GM19452 (cell line): ENCODE measurements around the gene ZNF614.
"Not testable (repeated sequence)": the region's sequence is repeated elsewhere in the genome, so short reads cannot be mapped to it uniquely, and the experiment has no call there.

ENCODE experiments used
- ATAC-seq: cut with Tn5 transposase; IDR thresholded peaks from one replicate; pipeline ENCODE4 v1.9.1; 2021; ENCODE audit not compliant: unreplicated experiment

Gene ZNF614

DNA sequence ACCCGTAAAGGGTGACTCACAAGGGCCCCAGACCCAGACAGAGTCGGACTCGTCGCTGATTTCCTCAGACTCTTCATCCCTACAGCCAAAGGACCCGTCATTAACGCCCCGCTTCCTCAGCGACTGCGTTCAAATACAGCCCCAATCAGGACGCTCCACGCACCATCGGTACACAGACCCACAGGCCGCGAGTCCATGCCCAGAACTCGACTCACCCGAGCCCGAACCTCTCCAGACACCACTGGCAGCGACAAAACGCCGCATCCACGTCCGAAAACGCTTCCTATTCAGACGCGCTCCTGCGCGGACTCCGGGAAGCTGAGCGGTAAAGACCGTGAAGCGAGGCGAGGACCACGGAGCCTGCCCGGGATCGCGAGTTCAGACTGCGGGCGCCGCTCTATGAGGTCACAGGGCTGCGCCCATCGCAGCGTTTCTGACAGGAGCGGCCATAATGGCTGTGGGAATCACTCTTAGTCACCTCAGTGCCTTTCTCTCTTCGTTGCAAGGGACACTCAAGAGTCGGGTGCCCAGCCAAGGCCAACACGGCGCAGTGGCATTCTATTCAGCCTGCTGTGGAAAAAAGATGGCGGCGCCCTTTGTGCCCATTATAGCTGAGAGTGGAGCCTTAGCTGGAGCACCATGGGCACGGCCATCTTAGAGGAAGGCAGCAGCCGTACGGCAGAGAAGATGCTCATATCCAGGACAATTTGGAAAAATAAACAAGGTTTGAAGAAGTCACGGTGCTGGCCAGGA is at the start of gene ZNF614:
Gene ZNF614, minus strand, starts transcription at position 353 of the 753 bp plus-strand sequence. CDS start 2,634 bp downstream, outside the sequence.
- peak; percentile 94 for ATAC-seq

DNA sequence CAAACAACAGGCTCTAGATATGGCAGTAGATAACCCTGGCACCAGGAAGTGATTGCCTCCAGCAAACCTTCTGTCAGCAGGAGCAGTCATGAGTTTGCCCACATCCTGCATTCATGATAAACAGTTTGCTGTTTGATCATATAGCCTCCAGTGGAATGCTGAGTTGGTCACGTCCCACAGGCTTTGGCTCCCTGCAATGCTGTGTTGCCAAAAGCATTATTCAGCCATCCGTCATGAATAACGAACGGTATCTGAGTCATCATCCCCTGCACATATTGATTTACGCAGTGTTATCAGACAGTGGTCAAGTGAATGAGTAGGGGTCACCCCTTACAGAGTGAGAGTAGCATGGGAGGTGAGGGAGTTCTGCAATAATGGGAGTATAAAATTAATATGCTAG is 42.3 kb upstream of the ZNF614 start:
- no peak for ATAC-seq

DNA sequence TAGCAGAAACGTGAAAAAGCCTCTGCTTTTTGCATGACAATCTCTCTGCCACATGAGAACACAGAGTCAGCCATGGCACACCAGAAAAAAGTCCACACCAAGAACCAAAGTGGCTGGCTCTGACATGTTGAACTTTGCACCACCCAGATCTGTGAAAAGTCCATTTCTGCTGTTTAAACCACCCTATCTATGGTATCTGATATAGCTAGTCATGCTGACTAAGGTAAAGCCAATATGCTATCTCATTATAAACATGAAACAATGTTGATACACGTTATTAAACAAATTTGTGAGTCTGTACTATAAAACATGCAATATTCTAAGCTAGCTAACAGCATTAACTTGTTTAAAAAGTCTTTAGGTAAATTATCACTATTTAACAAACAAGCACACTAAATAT is 41.5 kb upstream of the ZNF614 start:
- ATAC-seq: no peak

DNA sequence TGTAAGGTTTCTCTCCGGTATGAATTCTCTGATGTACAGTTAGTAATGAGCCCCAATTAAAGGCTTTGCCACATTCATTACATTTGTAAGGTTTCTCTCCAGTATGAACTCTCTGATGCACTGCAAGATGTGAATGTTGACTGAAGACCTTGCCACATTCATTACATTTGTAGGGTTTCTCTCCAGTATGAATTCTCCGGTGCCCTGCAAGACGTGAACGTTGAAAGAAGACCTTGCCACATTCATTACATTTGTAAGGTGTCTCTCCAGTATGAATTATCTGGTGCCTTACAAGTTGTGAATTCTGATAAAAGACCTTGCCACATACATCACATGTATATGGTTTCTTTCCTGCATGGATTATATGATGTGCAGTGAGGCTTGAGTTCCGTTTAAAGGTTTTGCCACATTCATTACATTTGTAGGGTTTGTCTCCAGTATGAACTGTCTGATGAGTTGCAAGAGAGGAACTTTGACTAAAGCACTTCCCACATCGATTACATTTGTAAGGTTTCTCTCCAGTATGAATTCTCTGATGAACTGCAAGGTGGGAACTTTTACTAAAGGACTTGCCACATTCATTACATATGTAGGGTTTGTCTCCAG is 38.2 kb upstream of the ZNF614 start:
- no peak for ATAC-seq

DNA sequence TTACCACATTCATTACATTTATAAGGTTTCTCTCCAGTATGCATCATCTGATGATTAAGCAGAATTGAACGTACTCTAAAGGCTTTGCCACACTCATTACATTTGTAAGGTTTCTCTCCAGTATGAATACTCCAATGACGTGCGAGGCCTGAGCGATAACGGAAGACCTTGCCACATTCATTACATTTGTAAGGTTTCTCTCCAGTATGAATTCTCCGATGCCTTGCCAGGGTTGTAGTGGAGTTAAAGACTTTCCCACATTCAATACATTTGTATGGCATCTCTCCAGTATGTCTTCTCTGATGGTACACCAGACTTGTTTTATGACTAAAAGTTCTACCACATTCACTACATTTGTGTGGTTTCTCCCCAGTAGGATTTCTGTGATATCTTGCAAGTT is 37.2 kb upstream of the ZNF614 start:
- ATAC-seq: no peak

DNA sequence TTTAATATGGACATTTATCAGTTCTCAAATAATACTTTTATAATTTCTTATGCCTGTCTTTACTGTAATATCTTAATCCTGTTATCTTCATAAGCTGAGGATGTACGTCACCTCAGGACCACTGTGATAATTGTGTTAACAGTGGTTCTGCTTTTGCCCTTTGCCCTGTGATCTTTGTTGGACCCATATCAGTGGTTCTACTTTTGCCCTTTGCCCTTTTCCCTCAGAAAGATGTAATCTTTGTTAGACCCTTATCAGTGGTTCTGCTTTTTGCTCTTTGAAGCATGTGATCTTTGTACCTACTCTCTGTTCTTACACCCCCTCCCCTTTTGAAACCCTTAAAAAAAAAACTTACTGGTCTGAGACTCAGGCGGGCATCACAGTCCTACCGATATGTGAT is 28.3 kb upstream of the ZNF614 start:
- ATAC-seq: not testable (repeated sequence)

DNA sequence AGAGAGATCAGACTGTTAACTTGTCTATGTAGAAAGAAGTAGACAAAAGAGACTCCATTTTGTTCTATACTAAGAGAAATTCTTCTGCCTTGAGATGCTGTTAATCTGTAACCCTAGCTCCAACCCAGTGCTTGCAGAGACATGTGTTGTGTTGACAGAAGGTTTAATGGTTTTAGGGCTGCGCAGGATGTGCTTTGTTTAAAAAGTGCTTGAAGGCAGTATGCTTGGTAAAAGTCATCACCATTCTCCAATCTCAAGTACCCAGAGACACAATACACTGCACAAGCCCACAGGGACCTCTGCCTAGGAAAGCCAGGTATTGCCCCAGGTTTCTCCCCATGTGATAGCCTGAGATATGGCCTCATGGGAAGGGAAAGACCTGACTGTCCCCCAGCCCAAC is 23.6 kb upstream of the ZNF614 start:
- ATAC-seq: not testable (repeated sequence)

DNA sequence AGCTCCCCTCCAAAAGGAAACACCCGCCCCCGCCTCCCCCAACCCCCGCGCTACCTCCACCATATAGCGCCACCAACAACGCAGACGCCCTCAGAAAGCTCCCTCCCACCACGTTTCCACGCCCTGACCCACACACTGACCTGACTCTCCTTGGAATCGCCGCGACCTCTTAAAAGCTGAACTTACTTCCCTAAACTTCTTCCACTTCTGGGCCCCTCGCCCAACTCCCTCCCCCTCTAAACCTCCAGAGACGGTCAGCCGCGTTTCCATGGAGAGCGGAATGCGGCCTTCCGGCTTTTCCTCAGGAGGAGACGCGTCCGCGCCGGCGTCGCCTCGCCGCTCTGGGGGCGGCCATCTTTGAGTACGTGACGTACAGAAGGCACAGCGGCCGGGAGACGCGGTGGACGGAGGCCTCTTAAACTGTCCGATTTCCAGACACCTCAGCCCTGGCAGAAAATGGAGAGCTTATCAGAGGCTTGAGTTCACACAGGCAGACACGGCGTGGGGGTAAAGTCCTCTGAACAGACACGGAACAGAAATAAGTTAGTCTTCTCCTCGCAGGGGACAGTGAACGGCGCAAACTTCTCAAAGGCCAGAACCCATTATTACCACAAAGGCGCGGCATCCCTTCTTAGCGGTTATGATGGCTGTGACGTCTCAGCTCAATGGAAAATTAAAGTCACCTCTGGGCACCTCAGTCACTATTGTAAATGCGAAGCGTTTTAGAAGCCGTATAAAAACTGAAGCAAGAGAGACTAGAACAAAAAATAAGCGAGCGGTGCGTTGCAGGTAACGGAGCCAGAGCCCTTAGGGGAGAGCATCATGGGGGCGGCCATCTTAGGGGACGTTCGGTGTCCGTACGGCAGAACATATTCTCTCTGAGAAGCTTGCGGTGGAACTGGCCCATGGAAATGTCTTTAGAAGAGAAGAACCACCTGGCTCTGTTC is 20.6 kb upstream of the ZNF614 start, which contains the start of gene ZNF432:
Gene ZNF432, minus strand, starts transcription at position 284 of the 947 bp plus-strand sequence. CDS start 1,970 bp downstream, outside the sequence.
- peak; percentile 88 for ATAC-seq

DNA sequence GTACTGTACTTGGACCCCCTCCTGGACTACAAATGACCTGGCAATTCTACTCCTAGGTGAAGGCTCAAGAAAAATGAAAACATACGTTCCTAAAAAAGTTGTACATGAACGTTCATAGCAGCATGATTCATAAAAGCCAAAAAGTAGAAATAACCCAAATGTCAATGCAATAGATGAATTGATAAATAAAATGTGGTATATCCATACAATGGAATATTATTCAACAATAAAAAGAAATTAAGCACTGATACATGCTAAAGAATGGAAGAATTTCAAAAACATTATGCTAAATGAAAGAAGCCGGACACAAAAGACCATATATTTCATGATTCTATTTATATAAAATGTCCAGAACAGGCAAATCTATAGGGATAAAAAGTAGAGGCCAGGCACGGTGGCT is 11.0 kb upstream of the ZNF614 start:
- no peak for ATAC-seq

DNA sequence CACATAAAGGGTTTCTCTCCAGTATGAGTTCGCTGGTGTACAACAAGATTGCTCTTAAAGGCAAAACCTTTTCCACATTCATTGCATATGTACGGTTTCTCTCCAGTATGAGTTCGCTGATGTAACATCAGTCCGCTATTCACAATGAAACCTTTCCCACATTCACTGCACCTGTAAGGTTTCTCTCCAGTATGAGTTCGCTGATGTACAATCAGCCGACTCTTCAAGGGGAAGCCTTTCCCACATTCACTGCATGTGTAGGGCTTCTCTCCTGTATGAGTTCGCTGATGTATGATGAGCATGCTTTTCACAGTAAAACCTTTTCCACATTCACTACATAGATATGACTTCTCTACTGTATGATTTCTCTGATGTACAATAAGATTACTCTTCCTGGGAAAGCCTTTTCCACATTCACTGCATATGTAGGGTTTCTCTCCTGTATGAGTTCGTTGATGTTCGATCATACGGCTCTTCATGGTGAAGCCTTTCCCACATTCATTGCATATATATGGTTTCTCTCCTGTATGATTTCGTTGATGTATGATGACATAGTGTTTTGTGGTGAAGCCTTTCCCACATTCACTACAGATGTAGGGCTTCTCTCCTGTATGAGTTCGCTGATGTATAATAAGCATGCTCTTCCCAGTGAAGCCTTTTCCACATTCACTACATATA is 6.0 kb upstream of the ZNF614 start:
- ATAC-seq: no peak

DNA sequence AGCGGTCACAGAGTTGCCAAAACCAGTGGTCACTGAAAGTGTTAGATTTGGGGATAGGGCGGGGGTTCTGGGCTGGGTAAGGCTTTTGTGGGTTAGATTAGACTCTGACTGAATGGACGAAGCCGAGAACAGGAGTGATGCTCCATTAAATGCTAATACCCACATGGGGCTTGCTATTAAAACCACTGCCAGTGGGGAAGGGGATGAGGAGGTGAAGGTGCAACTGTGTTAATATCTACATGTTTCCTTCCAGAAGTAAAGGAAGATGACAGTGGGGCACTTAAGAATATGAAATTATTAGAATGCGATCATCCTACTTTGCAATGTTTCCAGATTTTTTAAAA is 573 bp upstream of the ZNF614 start:
- peak; percentile 26 for ATAC-seq

DNA sequence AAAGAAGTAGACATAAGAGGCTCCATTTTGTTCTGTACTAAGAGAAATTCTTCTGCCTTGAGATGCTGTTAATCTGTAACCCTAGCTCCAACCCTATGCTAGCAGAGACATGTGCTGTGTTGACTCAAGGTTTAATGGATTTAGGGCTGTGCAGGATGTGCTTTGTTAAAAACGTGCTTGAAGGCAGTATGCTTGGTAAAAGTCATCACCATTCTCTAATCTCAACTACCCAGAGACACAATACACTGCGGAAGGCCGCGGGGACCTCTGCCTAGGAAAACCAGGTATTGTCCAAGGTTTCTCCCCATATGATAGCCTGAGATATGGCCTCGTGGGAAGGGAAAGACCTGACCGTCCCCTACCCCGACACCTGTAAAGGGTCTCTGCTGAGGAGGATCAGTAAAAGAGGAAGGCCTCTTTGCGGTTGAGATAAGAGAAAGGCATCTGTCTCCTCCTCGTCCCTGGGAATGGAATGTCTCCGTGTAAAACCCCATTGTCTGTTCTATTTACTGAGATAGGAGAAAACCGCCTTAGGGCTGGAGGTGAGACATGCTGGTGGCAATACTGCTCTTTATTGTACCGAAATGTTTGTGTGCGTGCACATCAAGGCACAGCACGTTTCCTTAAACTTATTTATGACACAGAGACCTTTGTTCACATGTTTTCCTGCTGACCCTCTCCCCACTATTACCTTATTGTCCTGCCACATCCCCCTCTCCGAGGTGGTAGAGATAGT is 1.8 kb downstream of the ZNF614 start:
- ATAC-seq: not testable (repeated sequence)

DNA sequence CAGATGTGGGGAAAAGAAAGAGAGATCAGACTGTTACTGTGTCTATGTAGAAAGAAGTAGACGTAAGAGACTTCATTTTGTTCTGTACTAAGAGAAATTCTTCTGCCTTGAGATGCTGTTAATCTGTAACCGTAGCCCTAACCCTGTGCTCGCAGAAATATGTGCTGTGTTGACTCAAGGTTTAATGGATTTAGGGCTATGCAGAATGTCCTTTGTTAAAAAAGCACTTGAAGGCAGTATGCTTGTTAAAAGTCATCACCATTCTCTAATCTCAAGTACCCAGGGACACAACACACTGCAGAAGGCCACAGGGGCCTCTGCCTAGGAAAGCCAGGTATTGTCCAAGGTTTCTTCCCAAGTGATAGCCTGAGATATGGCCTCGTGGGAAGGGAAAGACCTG is 3.7 kb downstream of the ZNF614 start:
- ATAC-seq: not testable (repeated sequence)

DNA sequence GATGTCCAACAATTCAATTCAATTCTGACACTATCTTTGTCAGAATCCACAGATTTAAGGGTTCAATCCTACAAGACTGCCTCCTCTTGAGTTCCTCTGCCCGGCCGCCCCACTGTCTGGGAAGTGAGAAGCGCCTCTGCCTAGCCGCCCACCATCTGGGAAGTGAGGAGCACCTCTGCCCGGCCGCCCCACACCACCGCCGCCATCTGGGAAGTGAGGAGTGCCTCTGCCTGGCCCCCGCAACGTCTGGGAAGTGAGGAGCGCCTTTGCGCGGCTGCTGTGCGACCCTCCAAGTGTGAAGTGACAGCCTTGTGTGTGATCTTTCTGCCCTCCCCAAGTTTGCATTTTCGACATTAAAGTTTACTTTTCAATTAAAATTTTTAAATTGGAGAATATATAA is 6.0 kb downstream of the ZNF614 start:
- ATAC-seq: no peak

DNA sequence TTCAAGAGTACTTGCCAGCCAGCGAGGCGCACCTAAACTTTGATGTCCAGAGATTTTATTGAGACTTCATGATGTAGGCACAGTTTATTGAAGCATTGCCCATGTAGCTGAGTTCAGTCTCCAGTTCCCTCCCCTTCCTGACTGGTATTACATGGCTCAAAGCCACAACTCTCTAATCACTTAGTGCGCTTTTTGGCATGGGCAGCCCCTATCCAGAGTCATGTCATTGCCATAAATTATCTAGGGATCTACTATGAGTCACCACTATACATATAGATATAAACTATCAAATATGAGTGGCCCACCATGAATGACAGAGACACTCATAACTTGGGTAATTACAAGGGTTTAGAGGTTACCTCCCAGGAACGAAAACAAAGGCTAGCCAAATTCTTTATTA is 7.7 kb downstream of the ZNF614 start:
- no peak for ATAC-seq

DNA sequence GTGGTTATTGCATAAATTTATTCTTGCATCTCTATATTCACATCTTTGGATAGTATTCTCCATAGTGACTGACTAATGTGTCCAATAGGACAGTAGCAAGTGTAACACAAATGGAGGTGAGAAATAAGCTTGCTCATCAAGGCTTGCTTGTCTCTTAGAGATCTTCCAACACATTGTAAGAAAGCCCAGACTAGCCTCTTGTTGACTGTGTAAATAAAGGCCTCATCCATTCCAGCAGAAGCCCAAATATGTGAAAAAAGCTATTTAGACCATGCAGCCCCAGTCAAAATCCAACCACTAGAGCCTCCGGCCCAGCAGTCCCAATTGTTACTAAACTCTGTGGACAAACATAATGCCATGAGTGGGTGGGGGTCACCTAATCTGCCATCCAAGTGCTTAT is 17.5 kb downstream of the ZNF614 start:
- ATAC-seq: no peak

DNA sequence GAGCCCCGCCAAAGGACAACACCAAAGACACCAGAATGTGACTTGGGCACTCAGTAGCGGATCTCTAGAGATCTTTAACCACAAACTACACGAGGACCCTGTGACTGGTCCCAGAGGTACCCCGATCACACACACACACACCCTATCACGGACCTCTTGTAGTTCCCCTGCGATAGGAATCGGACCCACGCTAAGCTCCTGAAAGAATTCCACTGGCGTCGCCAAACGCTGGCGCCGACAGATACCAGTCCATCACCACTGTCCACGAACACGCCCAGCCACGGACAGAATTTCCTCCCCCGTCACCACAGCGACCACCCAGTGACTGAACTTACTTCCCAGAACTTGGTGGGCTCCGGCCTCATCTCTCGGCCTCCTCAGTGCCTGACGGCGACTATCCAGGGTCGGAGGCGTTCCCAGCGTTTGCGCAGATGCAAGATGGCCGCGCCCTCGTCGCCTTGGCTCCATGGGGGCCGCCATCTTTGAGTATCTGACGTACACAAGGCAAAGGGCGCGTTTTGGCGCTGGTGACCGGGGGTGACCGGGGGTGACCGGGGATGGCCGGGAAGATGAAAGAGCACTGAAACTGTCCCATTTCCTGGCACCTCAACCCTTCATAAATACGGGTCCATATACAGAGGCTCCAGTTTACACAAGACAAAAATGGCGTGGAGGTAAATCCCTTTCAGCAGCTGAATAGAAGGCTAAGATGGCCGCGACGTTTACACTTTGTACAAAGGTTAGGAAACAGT is 20.2 kb downstream of the ZNF614 start, which contains the start of gene ZNF615:
Gene ZNF615, minus strand, starts transcription at position 406 of the 752 bp plus-strand sequence. CDS start 4,500 bp downstream, outside the sequence.
- ATAC-seq: peak; percentile 85

DNA sequence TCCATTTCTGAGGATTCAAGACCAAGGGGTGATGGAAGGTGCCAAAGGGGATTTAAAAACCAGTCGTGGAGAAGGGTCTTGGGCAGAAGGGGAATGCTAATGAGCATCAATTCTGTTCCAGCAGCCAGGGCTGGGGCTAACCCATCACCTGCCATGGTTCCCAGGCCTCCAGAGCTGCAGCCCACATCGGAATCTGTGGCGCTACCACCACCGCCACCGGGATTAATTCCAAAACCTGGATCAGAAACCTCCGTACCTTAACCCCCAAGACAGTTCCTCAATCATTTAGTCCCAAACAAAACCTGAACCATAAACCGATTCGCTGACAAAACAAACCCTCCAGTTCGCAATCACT is 20.8 kb downstream of the ZNF614 start:
- ATAC-seq: peak; percentile 21

DNA sequence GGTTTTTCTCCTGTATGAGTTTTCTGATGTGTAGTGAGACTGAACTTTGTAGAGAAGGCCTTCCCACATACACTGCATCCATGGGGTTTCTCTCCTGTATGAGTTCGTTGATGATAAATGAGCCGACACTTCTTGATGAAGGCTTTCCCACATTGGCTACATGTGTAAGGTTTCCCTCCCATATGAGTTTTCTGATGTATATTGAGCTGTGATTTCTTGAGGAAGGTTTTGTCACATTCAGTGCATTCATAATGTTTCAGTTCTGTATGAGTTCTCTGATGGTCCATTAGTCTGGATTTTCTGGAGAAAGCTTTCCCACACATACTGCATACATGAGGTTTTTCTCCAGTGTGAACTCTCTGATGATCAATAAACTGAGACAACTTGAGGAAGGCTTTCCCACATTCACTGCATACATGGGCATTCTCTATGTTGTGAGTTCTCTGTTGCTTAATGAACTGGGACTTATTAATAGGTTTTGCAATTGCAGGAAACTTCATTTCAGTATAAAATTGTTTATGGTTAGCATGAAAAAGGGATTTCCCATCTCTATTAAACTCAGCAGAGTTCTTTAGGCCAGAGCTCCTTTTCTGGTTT is 34.0 kb downstream of the ZNF614 start:
- ATAC-seq: no peak
